ENCODE results near the gene TPD52L1.

GRCh38 chr6:125154118-125154760 is 666 bp downstream of the TPD52L1 start:
- no peak for TF ChIP-seq EZH2 (IDR thresholded peaks at IDR 0.05; ENCODE audit: borderline replicate concordance, insufficient read depth, low read depth, low read length, poor library complexity, severe bottlenecking)
- TF ChIP-seq CTCF (IDR thresholded peaks at IDR 0.05): no peak
